Thyroid gland (tissue), 4 donors: Measurements from ENCODE around the gene ACIN1. TPM values are rescaled to one million over a fixed set of nuclear protein-coding genes. Genes with fewer than 3 reads are reported as not detected.

Experiments used
- DNase-seq, 2 donors: peaks; one replicate each; pipeline ENCODE4 v3.0.0-alpha.2; 2019
- H3K27ac ChIP-seq, 3 donors: fragments of 200-600 bp; sonication (generic); 1 replicate in 2 of 3; 2 replicates in 1 of 3; pipeline ENCODE4 v1.5.1; 2016 to 2019; ENCODE audit warnings: mild to moderate bottlenecking in 1 of 3, moderate library complexity in 1 of 3
- H3K27me3 ChIP-seq: fragments of 200-600 bp; sonication (generic); one replicate; pipeline ENCODE4 v1.5.1; 2019
- H3K36me3 ChIP-seq, 2 donors: fragments of 200-600 bp; sonication (generic); one replicate each; pipeline ENCODE4 v1.5.1; 2016 to 2019
- H3K4me1 ChIP-seq, 2 donors: fragments of 200-600 bp; sonication (generic); one replicate each; pipeline ENCODE4 v1.5.1; 2017 to 2019
- H3K4me3 ChIP-seq, 3 donors: fragments of 200-600 bp; sonication (generic); replicated peaks in 1 of 3; 1 replicate in 2 of 3; 2 replicates in 1 of 3; pipeline ENCODE4 v1.5.1; 2016; ENCODE audit warnings: mild to moderate bottlenecking in 1 of 3
- H3K9me3 ChIP-seq: fragments of 200-600 bp; sonication (generic); one replicate; pipeline ENCODE4 v1.5.1; 2017
- CTCF ChIP-seq, 6 experiments: fragments of 200-600 bp in 3 of 6; fragments of 450-650 bp in 3 of 6; sonication (generic) in 3 of 6; IDR thresholded peaks; one replicate each; pipeline ENCODE4 v1.5.1; 2016 to 2019; ENCODE audit warnings: antibody characterized with exemption in 6 of 6, mild to moderate bottlenecking in 2 of 6, inconsistent platforms in 1 of 6, moderate library complexity in 1 of 6
- POLR2A ChIP-seq, 2 donors: fragments of 450-650 bp; IDR thresholded peaks; one replicate each; pipeline ENCODE4 v1.6.1; 2017; ENCODE audit warnings: antibody characterized with exemption in 2 of 2, mild to moderate bottlenecking in 2 of 2, moderate library complexity in 1 of 2
- WGBS, 2 donors: methylation state at CpG; one replicate each; pipeline ENCODE4 v1.1.5; 2017; 5-methylcytosine and 5-hydroxymethylcytosine counted together
- intact Hi-C: fragments of 100-400 bp; cut with DNase I; formaldehyde crosslinking; loops from one replicate; pipeline ENCODE4 v1.15.1; 2023
- total RNA-seq, 4 donors: library from RNA; depleted of rRNA; stranded (reverse); fragments of >200 nt; gene quantifications; one replicate each; pipeline ENCODE4 v1.2.3, GENCODE V29; 2016

ACIN1 gene
- total RNA-seq, 4 donors from 2014 or later = 143 to 195 (median 152) TPM

DNA sequence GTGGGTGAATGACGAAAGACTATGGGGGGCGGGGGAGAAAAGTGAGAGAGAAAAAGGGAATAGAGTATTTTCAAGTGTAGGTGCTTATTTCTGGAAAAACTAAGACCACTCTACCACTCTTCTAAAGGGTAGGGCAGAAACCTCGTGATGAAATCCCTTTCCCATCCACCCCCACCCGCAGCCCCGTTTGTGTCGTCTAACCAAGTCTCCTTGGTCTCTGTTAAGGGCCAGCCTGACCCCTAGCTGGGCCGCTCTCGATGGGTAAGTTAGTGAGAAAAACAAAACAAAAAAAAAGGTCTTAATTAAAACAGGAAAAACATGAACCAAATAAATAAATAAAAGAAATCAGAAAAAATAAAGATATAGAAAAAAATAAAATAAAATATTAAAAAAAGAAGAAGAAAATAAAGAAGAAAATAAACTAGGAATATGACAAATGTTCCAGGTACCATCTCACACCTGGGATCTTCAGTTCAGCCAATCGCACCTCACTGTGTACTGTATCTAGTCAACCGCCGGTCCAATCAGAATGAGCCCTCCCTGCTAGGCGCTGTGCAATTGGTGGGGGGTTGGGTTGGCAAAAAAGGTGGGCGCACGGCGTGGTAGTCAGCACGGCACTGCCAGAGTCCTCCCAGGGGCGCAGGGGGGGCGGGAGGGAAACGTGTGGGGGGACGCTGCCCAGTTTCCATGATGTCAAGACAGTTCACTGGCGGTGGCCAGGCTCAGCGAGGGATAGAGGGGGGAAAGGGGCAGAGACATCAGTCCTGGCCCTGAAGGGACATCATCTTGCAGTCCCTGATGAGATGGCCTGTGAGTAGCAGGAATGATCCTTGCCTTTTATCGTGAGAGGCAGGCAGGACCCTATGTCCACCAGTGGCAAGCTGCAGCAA is 27.8 kb downstream of the ACIN1 start:
- no peak for DNase-seq
- H3K9me3 ChIP-seq = no peaks in the 10 kb centered on the region
- intact Hi-C loops = loop anchor here (5.0 kb wide), 1 partner anchor 45 kb away; no protein-coding TSS in a partner anchor
- H3K4me3 ChIP-seq = no peak overlapping the region
- TF ChIP-seq CTCF (IDR thresholded peaks at IDR 0.05) (no peak), POLR2A (IDR thresholded peaks at IDR 0.05) (no peak)
- H3K4me1 ChIP-seq = peaks cover 17% of the 10 kb centered on the region in 2 donors
- peaks cover 53 to 59% of the 10 kb centered on the region in 2 donors for H3K36me3 ChIP-seq
- H3K27me3 ChIP-seq = no peaks in the 10 kb centered on the region
- no peak overlapping the region for H3K27ac ChIP-seq
- 87 to 88% methylated on average over 18 to 23 of the region's 23 CpGs for WGBS, 2 donors

DNA sequence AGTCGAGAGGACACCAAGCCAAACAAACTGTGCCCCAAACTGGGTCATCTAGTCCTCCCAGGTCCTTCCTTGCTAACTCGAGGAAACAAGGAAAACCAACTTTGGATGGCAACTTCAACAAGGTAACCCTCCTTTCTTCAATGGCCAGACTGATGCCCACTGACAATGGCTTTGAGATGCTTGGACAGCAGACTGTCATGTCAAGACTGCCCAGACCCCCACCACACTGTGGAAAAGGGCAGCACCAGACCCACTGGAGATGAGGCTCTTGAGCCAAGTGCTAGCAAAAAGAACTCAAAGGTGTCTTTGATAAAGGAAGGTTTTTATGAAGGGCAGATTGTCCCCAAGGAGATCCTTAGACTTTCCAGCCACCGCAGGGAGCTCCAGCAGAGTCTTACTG is 28.6 kb downstream of the ACIN1 start:
- 84 to 85% methylated on average over 3 of the region's 3 CpGs for WGBS, 2 donors
- TF ChIP-seq CTCF (IDR thresholded peaks at IDR 0.05) = no peak
- no peak for TF ChIP-seq POLR2A (IDR thresholded peaks at IDR 0.05)
- intact Hi-C loops = loop anchor here (5.0 kb wide), 1 partner anchor 46 kb away; no protein-coding TSS in a partner anchor
- Histone ChIP-seq H3K4me1 (peaks cover 12 to 13% of the 10 kb centered on the region in 2 donors), H3K27ac (no peak overlapping the region), H3K4me3 (no peak overlapping the region), H3K36me3 (peaks cover 57 to 61% of the 10 kb centered on the region in 2 donors), H3K9me3 (no peaks in the 10 kb centered on the region), H3K27me3 (no peaks in the 10 kb centered on the region)
- DNase-seq = no peak

DNA sequence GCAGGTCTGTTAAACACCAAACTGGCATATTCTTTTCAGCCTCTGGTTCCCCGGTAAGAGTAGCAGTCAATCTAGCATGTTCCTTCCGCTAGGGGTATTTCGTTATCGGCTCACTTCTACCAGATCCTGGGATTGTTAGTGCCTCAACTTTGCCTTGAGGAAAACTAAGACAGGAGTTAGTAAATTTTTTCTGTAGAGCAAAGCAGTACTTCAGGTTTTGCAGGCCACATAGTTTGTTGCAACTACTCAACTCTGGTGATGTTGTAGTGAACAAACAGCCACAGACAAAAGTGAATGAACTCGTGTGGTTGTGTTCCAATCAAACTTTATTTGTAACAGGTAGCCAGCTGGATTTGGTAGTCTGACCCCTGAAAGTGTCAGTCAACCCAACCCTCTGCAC is 31.3 kb downstream of the ACIN1 start:
- DNase-seq = no peak
- Histone ChIP-seq H3K36me3 (peaks cover 81 to 86% of the 10 kb centered on the region in 2 donors), H3K27me3 (no peaks in the 10 kb centered on the region), H3K27ac (no peak overlapping the region), H3K4me3 (no peak overlapping the region), H3K4me1 (peaks cover 4 to 6% of the 10 kb centered on the region in 2 donors), H3K9me3 (no peaks in the 10 kb centered on the region)
- WGBS, 2 donors = 92 to 96% methylated on average over 5 of the region's 5 CpGs
- TF ChIP-seq CTCF (IDR thresholded peaks at IDR 0.05) (no peak), POLR2A (IDR thresholded peaks at IDR 0.05) (no peak)
- intact Hi-C loops = no loop called here

GRCh38 chr14:23062002-23062401 is 32.9 kb downstream of the ACIN1 start:
- H3K4me1 ChIP-seq = peaks cover 4 to 10% of the 10 kb centered on the region in 2 donors
- intact Hi-C loops = no loop called here
- TF ChIP-seq POLR2A (IDR thresholded peaks at IDR 0.05) (no peak), CTCF (IDR thresholded peaks at IDR 0.05) (no peak)
- no peaks in the 10 kb centered on the region for H3K9me3 ChIP-seq
- no peaks in the 10 kb centered on the region for H3K27me3 ChIP-seq
- H3K27ac ChIP-seq = peak overlapping the region; percentile 7 to 45 (median 22)
- no peak overlapping the region for H3K4me3 ChIP-seq
- H3K36me3 ChIP-seq = peaks cover 66 to 72% of the 10 kb centered on the region in 2 donors
- 28 to 49% methylated on average over 4 of the region's 4 CpGs for WGBS, 2 donors
- peak; percentile 71 to 84 for DNase-seq
